HG02571 (cell line): ENCODE data around the gene ELFN1.

ENCODE experiments used
- ATAC-seq: cut with Tn5 transposase; IDR thresholded peaks from one replicate; pipeline ENCODE4 v1.9.1; 2021; ENCODE audit warnings: mild to moderate bottlenecking, moderate library complexity; ENCODE audit not compliant: unreplicated experiment

The ELFN1 gene

DNA sequence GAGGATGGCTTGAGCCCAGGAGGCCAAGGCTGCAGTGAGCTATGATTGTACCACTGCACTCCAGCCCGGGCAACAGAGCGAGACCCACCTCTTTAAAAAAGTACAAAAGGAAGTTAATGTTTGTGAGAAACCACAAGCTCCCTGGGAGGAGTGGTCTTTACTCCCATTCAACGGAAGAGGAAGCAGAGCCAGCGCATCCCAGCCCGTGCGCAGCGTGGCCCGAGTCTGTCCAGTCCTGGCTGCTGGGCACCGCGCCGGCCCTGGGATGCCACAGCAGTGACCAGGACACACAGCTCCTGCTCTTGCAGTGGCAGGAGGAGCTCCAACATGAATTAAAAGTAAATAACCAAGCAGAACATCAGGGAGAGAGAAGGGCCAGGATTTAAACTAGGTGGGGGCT lies 68.4 kb downstream of the ELFN1 start:
- no peak for ATAC-seq

- no peak for ATAC-seq
Measured at GRCh38 chr7:1738956-1739355, 68.9 kb downstream of the ELFN1 start.

- no peak for ATAC-seq
Measured at GRCh38 chr7:1739593-1739992, 69.5 kb downstream of the ELFN1 start.

- no peak for ATAC-seq
Measured at GRCh38 chr7:1740214-1740613, 70.1 kb downstream of the ELFN1 start.

GRCh38 chr7:1741246-1741645 lies 71.2 kb downstream of the ELFN1 start:
- ATAC-seq = no peak

DNA sequence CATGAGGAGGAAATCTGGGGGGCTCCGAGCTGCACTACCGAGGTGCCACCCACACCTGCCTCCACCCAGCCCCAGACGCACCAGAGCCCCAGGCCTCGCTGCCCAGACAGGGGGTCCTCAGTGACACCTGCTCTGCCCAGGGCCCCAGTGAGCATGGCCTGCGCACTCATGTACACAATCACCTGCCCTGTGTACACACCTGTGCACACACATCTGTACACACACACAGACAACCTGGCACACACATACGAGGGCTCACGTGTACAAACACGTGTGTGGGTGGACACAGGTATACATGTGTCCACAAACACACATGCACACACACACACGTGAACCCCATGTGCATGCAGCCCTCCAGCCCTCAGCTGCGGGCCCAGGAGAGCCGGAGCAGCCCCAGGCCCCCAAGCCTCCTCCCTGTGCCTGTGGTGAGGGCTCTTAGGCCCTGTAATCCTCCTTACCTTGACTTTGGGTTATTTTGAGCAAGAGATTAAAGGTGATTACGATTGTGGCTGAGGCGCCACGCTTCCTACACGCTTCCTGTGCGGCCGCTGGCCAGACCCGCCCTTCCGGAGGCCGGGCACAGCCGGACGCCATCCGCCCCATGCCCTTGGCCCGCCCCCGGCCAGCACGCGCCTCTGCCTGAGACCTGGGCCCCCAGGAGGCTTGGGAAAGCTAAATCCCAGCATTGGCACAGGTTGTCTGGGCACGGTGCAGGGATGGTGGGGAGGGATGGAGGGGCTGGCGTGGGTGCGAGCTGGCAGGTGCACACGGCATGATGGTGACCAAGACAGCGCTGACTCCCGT lies 71.9 kb downstream of the ELFN1 start:
- no peak for ATAC-seq

- no peak for ATAC-seq
Measured at GRCh38 chr7:1742555-1743303, 72.7 kb downstream of the ELFN1 start.

- ATAC-seq = no peak
Measured at GRCh38 chr7:1743481-1744230, 73.6 kb downstream of the ELFN1 start.

- ATAC-seq = no peak
Measured at GRCh38 chr7:1744296-1745017, 74.4 kb downstream of the ELFN1 start.

GRCh38 chr7:1745018-1745532 lies 75.0 kb downstream of the ELFN1 start:
- ATAC-seq = no peak

- no peak for ATAC-seq
Measured at GRCh38 chr7:1745576-1746490, 75.8 kb downstream of the ELFN1 start.

DNA sequence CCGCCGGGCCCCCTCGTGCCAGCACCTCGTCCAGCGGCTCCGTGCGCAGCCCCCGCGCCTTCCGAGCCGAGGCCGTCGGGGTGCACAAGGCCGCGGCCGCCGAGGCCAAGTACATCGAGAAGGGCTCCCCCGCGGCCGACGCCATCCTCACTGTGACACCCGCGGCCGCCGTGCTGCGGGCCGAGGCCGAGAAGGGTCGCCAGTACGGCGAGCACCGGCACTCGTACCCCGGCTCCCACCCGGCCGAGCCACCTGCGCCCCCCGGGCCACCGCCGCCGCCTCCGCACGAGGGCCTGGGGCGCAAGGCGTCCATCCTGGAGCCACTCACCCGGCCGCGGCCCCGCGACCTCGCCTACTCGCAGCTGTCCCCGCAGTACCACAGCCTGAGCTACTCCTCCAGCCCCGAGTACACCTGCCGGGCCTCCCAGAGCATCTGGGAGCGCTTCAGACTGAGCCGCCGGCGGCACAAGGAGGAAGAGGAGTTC lies 76.5 kb downstream of the ELFN1 start:
- no peak for ATAC-seq

DNA sequence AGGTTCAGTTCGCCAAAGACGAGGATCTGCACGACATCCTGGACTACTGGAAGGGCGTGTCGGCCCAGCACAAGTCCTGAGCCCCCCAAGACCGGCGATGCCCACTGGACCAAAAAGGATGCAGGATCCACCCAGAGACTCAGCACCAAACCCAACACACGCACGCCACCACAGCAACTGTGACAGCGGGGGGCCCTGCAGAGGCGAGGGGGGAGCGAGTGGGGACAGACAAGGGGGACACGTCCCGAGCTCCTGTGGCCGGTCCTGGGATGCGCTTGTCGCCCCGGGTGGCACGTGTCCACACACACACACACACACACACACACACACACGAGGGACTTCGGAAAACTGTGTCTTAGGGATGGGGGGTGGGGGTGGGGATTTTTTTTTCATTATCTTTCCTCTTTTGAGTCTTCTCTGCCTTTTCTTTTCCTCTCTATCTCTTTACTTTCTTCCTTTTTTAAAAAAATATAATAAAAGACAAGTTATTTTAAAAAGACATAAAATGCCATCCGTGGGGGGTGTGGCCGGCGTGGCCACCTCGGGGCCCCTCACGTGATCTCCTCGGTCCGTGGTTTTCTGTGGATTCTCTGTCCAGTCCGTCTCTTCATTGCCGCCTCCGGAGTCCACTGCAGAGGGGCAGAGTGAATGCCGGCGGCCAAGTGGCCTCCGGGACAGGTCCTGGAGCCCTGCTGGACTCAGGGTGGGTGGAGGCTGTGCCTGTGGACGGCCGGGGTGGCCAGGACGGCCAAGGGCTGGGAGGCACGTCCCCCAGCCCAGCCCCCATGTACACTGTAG lies 77.1 kb downstream of the ELFN1 start:
- ATAC-seq = no peak

- no peak for ATAC-seq
Measured at GRCh38 chr7:1748076-1748838, 78.2 kb downstream of the ELFN1 start.

- no peak for ATAC-seq
Measured at GRCh38 chr7:1748839-1749173, 78.7 kb downstream of the ELFN1 start.

GRCh38 chr7:1749351-1749863 lies 79.3 kb downstream of the ELFN1 start:
- ATAC-seq = no peak

DNA sequence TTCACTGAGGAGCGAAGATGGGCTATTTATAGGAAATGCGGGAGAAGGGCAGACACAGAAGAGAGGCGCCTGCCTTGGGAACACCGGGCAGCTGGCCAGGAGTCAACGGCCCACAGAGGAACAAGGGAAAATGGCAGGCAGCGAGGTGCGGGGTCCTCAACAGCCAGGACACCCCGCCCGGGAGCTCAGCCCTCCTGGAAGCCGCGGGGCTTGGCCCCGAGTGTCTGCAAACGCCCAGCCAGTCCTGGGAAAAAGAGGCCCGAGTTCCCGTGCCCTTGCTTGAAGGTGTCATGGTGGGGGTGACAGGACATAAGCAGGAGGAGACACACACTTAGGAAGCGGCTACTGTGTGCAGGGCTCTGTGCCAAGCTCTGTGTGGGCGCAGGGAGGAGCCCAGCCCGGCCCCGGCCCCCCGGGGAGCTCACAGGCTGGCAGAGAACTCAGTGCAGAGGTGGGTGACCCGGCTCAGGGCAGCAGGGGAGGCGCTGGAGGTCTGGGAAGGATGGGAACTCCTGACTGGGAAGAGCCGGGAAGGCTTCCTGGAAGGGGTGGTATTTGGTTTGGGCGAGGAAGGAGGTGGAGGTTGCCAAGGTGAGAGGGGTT lies 79.9 kb downstream of the ELFN1 start:
- ATAC-seq = no peak
